C4-2B (cell line): ENCODE measurements around the gene FOXO4.

Source experiments
- H3K27ac ChIP-seq: fragments of 450-650 bp; 2 replicates; pipeline ENCODE4 v1.5.1; 2017
- ZFX ChIP-seq: fragments of 450-650 bp; IDR thresholded peaks from 2 replicates; pipeline ENCODE4 v1.6.1; 2017
- TF ChIP-seq, protein P1 (sequence below): fragments of 450-650 bp; conservative IDR thresholded peaks from 2 replicates; pipeline ENCODE4 v1.5.1; 2017; ENCODE audit warnings: mild to moderate bottlenecking

FOXO4 gene

DNA sequence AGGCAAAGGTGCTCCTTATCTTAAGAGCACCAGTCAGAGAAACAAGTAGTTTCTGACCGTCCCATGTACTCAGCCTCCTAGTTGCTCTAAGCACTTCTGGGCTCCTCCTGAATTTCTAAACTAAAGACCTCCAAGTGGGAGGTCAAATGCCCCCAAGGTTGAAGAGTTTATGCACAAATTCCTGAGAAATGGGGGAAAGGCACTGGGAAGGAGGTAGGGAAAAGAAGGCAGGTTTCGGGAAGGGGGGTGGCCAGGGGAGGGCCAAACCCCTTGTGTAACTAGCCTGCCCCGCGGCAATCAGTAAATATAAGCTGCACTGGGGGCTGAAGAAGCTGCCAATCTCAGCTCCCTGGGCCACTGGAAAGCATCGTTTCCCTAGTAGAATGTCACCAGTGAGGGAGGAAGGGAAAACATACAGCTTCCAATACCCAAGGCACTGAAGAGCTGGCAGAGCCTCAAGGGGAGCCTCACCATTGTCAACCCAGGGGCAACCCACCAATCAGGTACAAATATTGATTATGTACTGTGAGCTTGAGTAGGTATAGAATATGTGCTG lies 3.4 kb downstream of the FOXO4 start:
- TF ChIP-seq ZFX: no peak
- TF ChIP-seq, protein P1, sequence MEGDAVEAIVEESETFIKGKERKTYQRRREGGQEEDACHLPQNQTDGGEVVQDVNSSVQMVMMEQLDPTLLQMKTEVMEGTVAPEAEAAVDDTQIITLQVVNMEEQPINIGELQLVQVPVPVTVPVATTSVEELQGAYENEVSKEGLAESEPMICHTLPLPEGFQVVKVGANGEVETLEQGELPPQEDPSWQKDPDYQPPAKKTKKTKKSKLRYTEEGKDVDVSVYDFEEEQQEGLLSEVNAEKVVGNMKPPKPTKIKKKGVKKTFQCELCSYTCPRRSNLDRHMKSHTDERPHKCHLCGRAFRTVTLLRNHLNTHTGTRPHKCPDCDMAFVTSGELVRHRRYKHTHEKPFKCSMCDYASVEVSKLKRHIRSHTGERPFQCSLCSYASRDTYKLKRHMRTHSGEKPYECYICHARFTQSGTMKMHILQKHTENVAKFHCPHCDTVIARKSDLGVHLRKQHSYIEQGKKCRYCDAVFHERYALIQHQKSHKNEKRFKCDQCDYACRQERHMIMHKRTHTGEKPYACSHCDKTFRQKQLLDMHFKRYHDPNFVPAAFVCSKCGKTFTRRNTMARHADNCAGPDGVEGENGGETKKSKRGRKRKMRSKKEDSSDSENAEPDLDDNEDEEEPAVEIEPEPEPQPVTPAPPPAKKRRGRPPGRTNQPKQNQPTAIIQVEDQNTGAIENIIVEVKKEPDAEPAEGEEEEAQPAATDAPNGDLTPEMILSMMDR: no peak
- no peak overlapping the region for H3K27ac ChIP-seq

DNA sequence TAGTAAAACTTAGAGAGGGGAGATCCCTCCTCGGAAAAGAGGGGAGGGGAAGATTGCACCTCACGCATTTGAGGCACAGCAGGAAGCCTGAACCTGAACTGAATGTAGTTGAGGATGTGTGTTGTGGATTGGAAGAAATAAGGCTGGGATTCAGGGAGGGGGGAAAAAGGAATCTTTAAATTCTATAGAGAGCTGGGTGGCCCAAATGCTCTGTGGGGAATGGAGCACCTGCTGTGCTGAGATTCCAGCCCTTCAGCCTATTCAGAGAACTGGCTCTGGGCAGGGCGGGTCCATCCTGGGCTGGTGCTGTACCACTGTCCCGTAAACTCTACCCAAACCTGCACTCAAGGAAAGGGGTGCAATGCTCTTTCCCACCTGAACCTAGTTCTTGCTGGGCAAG lies 4.1 kb downstream of the FOXO4 start:
- H3K27ac ChIP-seq: no peak overlapping the region
- TF ChIP-seq, protein P1: no peak
- TF ChIP-seq ZFX: no peak

DNA sequence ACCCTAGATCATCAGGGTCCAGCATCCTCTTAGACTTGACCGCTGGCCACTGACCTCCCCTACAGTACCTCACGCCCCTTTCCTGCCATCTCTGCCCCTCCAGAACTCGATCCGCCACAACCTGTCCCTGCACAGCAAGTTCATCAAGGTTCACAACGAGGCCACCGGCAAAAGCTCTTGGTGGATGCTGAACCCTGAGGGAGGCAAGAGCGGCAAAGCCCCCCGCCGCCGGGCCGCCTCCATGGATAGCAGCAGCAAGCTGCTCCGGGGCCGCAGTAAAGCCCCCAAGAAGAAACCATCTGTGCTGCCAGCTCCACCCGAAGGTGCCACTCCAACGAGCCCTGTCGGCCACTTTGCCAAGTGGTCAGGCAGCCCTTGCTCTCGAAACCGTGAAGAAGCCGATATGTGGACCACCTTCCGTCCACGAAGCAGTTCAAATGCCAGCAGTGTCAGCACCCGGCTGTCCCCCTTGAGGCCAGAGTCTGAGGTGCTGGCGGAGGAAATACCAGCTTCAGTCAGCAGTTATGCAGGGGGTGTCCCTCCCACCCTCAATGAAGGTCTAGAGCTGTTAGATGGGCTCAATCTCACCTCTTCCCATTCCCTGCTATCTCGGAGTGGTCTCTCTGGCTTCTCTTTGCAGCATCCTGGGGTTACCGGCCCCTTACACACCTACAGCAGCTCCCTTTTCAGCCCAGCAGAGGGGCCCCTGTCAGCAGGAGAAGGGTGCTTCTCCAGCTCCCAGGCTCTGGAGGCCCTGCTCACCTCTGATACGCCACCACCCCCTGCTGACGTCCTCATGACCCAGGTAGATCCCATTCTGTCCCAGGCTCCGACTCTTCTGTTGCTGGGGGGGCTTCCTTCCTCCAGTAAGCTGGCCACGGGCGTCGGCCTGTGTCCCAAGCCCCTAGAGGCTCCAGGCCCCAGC lies 5.2 kb downstream of the FOXO4 start:
- no peak overlapping the region for H3K27ac ChIP-seq
- TF ChIP-seq, protein P1: no peak
- TF ChIP-seq ZFX: no peak

DNA sequence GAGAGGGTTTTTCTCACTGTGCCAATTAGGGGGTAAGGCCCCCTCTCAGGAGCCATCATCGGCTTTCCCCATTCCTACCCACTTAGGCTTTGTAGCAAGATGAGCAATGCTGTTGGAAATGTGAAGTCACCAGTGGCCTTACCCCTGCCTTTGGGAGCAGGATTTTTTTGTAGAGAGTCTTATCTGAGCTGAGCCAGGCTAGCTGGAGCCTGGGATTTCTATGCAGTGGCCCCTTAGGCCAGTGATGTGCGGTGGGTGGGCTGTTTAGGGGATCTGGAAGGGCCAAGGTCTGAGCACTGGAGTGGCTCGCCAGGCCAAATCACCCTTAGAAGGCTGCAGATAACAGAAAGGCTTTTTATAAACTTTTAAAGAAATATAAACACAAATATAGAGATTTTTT lies 6.6 kb downstream of the FOXO4 start:
- H3K27ac ChIP-seq: no peak overlapping the region
- TF ChIP-seq, protein P1: no peak

DNA sequence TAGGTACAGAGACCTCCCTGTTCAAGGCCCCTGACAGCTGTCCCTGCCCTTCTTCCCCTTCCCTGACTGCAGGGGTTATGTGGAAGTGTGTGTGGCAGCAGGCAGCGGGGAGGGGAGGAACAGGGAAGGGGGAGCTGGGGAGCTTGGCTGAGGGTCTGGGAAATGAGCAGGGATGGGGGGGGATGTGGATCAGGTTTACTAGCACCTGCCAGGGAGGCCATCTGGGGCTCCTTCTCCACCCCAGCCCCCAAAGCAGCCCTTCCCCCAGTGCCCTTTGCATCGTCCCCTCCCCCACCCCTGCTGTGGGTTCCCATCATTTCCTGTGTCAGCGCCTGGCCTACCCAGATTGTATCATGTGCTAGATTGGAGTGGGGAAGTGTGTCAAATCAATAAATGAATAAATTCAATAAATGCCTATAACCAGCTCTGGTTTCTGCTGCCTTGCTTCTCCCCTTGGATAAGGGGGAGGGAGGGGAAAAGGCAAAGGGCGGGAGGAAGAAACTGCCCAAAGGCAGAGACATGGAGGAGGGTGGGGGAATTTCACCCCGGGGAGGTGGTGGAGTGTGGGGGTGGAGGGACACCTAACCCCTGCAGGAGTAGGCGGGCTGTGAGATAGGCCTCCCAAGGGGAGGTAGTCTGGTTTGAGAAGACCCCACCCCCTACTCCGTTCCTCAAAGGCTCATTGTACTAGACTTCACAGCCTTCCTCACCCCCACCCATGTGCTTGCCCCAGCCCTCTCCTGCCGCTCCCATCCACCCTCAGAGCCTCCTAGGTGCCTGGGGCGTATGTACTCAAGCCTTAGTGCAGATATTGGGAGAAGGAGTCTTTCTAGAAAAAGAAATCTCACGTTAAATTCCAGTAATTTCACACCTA lies 7.7 kb downstream of the FOXO4 start:
- no peak overlapping the region for H3K27ac ChIP-seq

DNA sequence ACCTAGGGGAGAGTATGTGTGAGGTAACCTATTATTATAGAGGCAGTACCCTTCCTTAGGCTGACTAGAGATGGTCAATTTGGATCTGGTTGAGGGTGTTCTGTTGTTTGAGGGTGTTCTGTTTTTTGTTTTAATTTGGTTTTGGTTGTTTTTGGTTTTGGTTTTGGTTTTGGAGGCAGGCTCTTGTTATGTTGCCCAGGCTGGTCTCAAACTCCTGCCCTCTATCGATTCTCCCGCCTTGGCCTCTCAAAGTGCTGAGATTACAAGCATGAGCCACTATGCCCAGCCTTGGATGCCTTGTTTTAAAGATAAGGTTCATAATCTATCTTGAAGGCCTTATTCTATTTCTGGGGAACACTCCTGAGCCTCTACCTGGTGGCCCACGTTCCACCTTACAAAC lies 10.0 kb downstream of the FOXO4 start:
- TF ChIP-seq ZFX: no peak
- TF ChIP-seq, protein P1: no peak
- H3K27ac ChIP-seq: no peak overlapping the region

More for the DNA sequence above, 7.7 kb downstream of the FOXO4 start:
- TF ChIP-seq, protein P1: no peak
- TF ChIP-seq ZFX: no peak
